Loucy (cell line): ENCODE results near the gene WIPI1.

ENCODE experiments used
- H2AFZ ChIP-seq: fragments of 200-600 bp; sonication (generic); 2 replicates; pipeline ENCODE4 v1.6.0; 2016; ENCODE audit warnings: antibody characterized with exemption, mild to moderate bottlenecking, low read length, moderate library complexity
- H3F3A ChIP-seq: fragments of 200-600 bp; 2 replicates; pipeline ENCODE4 v1.6.0; 2016; ENCODE audit warnings: antibody characterized with exemption, low read depth, mild to moderate bottlenecking
- H3K27me3 ChIP-seq: fragments of 200-600 bp; sonication (generic); 2 replicates; pipeline ENCODE4 v1.6.1; 2014; ENCODE audit warnings: low read length, mild to moderate bottlenecking; ENCODE audit not compliant: insufficient read depth, poor library complexity, severe bottlenecking
- H3K36me3 ChIP-seq: fragments of 200-600 bp; sonication (generic); 2 replicates; pipeline ENCODE4 v1.6.1; 2016; ENCODE audit warnings: low read length; ENCODE audit not compliant: insufficient read depth
- H3K4me1 ChIP-seq: fragments of 200-600 bp; sonication (generic); 2 replicates; pipeline ENCODE4 v1.5.1; 2014; ENCODE audit warnings: low read length, mild to moderate bottlenecking; ENCODE audit not compliant: insufficient read depth, poor library complexity, severe bottlenecking
- H3K4me2 ChIP-seq: fragments of 200-600 bp; sonication (generic); 2 replicates; pipeline ENCODE4 v1.6.0; 2014; ENCODE audit warnings: antibody characterized with exemption, low read length, low read depth, mild to moderate bottlenecking; ENCODE audit not compliant: poor library complexity, severe bottlenecking
- H3K4me3 ChIP-seq: fragments of 200-600 bp; sonication (generic); 2 replicates; pipeline ENCODE4 v1.5.1; 2014; ENCODE audit warnings: low read length, mild to moderate bottlenecking, mixed read lengths; ENCODE audit not compliant: poor library complexity, severe bottlenecking
- H3K79me2 ChIP-seq: fragments of 200-600 bp; sonication (generic); 2 replicates; pipeline ENCODE4 v1.6.1; 2014; ENCODE audit warnings: low read length; ENCODE audit not compliant: insufficient read depth
- H3K9ac ChIP-seq: fragments of 200-600 bp; sonication (generic); 2 replicates; pipeline ENCODE4 v1.6.0; 2014; ENCODE audit warnings: mild to moderate bottlenecking, low read depth, low read length, moderate library complexity; ENCODE audit not compliant: poor library complexity, severe bottlenecking
- H3K9me2 ChIP-seq: fragments of 200-600 bp; sonication (generic); replicated peaks from 2 replicates; pipeline ENCODE4 v1.6.1; 2016; ENCODE audit warnings: low read depth, low read length, mixed read lengths
- H3K9me3 ChIP-seq: fragments of 200-600 bp; sonication (generic); 2 replicates; pipeline ENCODE4 v1.6.1; 2014; ENCODE audit warnings: mild to moderate bottlenecking, antibody characterized with exemption, low read length, low read depth; ENCODE audit not compliant: insufficient read depth
- H4K20me1 ChIP-seq: fragments of 200-600 bp; sonication (generic); 2 replicates; pipeline ENCODE4 v1.6.0; 2014; ENCODE audit warnings: antibody characterized with exemption, low read length, mild to moderate bottlenecking; ENCODE audit not compliant: insufficient read depth, poor library complexity, severe bottlenecking
- CTCF ChIP-seq: fragments of 200-600 bp; sonication (generic); conservative IDR thresholded peaks from 2 replicates; pipeline ENCODE4 v1.5.1; 2014; ENCODE audit warnings: mild to moderate bottlenecking, antibody characterized with exemption, low read length
- EZH2phosphoT487 ChIP-seq: fragments of 200-600 bp; IDR thresholded peaks from 2 replicates; pipeline ENCODE4 v1.6.1; 2018; ENCODE audit warnings: antibody characterized with exemption, mild to moderate bottlenecking, moderate library complexity, borderline replicate concordance

Gene WIPI1

GRCh38 chr17:68431661-68432071, 25.6 kb downstream of the WIPI1 start:
- TF ChIP-seq CTCF (peak; percentile 57), EZH2phosphoT487 (no peak)
- Histone ChIP-seq H4K20me1 (no peaks in the 10 kb centered on the region), H3K4me3 (no peak overlapping the region), H3K9me2 (no peaks in the 10 kb centered on the region), H3K9me3 (no peaks in the 10 kb centered on the region), H3K27me3 (no peaks in the 10 kb centered on the region), H3K9ac (no peak overlapping the region), H3K4me2 (no peak overlapping the region), H3K79me2 (no peaks in the 10 kb centered on the region), H2AFZ (no peak overlapping the region), H3F3A (no peaks in the 10 kb centered on the region), H3K4me1 (peaks cover 12% of the 10 kb centered on the region), H3K36me3 (peaks cover 31% of the 10 kb centered on the region; the same call in 1 of the 2 replicates)

DNA sequence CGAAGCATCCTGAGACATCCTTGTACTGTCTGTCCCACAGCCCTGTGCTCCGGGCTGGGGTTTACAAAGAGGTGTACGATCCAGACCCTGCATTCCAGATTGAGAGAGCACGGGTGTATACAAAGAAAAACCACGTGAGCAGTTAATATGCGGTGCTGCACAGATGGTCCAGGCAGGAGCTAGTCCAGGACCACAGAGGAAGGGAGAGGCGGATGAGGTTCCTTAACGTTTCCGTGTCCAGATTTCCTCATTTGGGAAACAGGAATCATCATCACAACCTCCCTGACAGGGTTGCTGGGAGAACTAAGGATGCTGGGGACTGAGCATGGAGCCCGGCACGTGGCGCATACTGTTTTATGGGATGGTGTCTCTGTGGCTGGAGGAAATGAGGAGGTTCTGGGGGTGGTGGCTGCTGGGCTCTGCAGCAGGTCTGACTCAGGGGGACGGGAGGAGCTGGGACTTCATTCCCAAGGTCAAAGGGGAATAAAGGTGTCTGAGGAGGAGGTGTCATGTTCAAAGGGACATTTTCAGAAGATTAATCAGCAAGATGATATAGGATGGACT, 26.2 kb downstream of the WIPI1 start:
- Histone ChIP-seq H3K27me3 (no peaks in the 10 kb centered on the region), H3K36me3 (peaks cover 31% of the 10 kb centered on the region; the same call in 1 of the 2 replicates), H3K9me2 (no peaks in the 10 kb centered on the region), H3K4me2 (no peak overlapping the region), H3K9ac (no peak overlapping the region), H3K9me3 (no peaks in the 10 kb centered on the region), H3K79me2 (no peaks in the 10 kb centered on the region), H3K4me1 (peaks cover 7% of the 10 kb centered on the region), H4K20me1 (no peaks in the 10 kb centered on the region), H3F3A (no peaks in the 10 kb centered on the region), H2AFZ (no peak overlapping the region), H3K4me3 (no peak overlapping the region)
- TF ChIP-seq CTCF (no peak), EZH2phosphoT487 (no peak)

DNA sequence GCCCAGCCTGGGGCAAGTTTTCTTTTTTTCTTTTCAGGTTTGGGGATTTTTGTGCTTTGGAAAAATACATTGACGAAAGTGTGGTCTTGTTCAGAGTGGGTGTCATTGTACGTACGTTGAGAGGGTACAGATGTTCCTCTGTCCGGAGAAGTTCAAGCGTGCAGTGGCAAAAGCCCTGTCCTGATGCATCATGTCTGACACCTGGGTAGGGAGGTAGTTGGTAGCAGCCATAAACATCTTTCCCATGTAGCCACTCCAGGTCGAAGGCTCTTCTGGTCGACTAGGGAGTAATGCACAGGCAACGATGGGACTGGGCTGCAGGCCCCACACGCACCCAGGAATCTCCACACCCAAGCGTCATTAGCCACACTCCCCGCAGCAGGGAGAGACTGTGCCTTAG, 27.4 kb downstream of the WIPI1 start:
- no peaks in the 10 kb centered on the region for H4K20me1 ChIP-seq
- TF ChIP-seq CTCF (no peak), EZH2phosphoT487 (no peak)
- H3F3A ChIP-seq: no peaks in the 10 kb centered on the region
- no peak overlapping the region for H2AFZ ChIP-seq
- no peaks in the 10 kb centered on the region for H3K9me3 ChIP-seq
- H3K4me3 ChIP-seq: no peak overlapping the region
- H3K4me1 ChIP-seq: no peaks in the 10 kb centered on the region
- H3K36me3 ChIP-seq: peaks cover 31% of the 10 kb centered on the region; the same call in 1 of the 2 replicates
- no peak overlapping the region for H3K9ac ChIP-seq
- no peaks in the 10 kb centered on the region for H3K9me2 ChIP-seq
- H3K4me2 ChIP-seq: no peak overlapping the region
- H3K79me2 ChIP-seq: no peaks in the 10 kb centered on the region
- no peaks in the 10 kb centered on the region for H3K27me3 ChIP-seq
